NK-92 (cell line): ENCODE measurements around the gene PDGFRB.
"Not testable (repeated sequence)": the region's sequence is repeated elsewhere in the genome, so short reads cannot be mapped to it uniquely, and the experiment has no call there.

Experiments used
- DNase-seq: peaks from one replicate; lab custom pipeline; 2025; ENCODE audit not compliant: unreplicated experiment; lab: John Stamatoyannopoulos, UW

PDGFRB gene

DNA sequence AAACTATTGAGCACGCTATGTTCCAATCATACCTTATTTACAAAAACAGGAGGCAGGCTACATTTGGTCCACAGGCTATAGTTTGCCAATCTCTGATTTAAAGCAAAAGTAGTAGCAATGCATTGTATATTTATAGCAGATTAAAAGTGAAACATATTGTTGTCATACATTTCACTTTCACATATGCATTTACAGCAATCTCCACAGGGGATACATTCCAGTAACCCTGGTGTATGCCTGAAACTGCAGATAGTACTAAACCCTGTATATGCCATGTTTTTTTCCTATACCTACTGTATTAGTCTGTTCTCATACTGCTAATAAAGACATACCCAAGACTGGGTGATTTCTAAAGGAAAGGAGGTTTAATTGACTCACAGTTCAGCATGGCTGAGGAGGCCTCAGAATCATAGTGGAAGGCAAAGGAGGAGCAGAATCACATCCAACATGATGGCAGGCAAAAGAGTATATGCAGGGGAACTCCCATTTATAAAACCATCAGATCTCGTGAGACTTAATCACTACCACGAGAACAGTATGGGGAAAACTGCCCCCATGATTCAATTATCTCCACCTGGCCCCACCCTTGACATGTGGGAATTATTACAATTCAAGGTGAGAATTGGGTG lies 63.4 kb downstream of the PDGFRB start:
- no peak for DNase-seq

DNA sequence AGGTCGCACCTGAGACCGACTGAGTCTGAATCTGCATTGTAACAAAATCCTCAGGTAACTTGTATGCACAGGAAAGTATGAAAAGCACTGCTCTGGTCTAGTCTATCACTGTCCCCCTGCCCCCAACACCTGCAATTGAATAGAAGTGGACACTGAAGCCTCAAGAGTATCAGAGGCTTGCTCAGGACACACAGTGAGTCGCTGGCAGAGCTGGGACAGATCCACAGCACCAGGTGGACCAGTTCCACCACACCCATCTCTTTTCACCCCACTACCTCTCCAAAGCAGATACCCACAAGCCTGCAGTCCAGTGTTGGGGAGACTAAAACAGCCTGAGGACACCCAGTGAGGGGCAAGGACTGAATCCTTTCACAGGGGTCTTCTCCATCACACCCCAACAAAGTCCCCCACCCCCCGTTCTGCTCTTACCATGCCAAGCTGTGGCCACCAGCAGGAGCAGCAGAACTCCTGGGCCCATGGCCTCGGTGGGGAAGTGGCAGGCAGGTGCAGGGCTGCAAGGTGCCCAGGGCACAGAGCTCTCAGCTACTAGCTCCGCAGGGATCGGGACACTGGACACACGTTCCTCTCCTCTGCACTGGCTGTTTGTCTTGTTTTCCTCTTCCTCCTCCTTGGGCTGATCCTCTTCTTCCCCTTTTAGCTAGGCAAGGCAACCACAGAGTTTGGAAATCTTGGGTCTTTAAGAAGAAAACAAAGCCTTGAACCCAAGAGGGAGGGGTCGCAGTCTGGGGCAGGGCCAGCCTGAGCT lies 69.5 kb downstream of the PDGFRB start, which contains the start of gene CSF1R:
Gene CSF1R, minus strand, starts transcription at position 605 of the 766 bp plus-strand sequence. Its CDS starts 127 bp downstream, at position 478.
- DNase-seq: no peak

DNA sequence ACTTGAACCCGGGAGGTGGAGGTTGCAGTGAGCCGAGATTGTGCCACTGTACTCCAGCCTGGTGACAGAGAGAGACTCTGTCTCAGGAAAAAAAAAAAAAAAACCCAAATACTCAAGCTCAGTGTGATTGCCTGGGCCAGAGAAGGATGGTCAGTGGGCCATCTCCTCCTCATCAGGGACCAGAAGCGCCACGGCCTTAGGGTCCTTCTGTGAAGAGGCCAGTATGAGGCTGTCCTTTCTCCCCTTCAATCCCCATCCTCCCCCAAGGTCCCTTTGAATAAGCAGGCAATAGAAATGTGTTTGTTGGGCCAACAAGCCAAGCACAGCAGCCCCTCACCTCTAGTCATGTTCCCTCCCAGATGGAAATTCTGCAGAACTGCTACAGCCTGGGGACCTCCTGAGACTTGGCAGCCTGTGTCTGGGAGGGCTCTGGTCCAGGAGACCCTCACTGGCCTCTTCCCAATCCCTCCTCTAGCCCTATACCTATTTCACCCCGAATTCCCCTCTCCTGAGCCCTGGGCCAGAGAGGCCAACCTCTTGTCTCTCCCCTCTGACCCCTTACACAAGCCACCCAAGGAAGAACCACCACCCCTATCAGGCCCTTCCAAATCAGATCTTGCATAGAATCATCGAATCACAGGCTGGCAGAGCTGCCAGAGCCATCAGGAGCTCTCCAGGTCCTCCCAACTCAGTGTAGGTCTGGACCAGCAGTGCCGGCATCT lies 70.3 kb downstream of the PDGFRB start:
- no peak for DNase-seq

DNA sequence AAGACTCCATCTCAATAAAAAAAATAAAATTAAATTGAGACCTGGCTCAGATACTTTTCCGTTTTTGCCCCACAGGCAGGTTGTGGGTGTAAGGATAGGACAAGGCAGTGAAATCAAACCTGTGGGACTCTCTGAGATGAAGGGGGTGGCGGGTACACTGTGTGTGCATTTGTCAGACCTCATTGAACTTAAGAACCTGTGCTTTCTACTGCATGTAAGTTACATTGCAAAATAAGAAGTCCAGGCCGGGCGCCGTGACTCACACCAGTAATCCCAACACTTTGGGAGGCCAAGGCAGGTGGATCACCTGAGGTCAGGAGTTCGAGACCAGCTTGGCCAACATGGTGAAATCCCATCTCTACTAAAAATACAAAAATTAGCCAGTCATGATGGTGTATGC lies 70.9 kb downstream of the PDGFRB start:
- not testable (repeated sequence) for DNase-seq

DNA sequence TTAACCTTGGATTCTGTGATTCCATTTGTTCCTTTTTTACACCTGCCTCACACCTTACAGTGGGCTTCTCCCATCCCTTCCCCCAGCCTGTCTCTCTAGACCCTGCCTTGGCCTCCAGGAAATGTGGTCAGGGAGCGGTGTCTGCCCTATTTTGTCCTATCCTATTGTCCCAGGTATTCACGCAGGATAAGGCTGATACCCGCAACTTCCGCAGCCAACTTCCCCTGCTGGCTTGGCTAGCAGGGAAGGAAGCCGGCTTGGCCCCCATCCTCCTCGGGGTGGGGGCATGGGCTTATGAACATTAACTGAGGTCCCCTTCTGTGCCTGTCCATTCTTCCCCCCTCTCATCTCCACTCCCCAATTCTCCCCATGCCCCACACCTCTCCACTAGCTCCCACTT lies 72.8 kb downstream of the PDGFRB start:
- DNase-seq: no peak

DNA sequence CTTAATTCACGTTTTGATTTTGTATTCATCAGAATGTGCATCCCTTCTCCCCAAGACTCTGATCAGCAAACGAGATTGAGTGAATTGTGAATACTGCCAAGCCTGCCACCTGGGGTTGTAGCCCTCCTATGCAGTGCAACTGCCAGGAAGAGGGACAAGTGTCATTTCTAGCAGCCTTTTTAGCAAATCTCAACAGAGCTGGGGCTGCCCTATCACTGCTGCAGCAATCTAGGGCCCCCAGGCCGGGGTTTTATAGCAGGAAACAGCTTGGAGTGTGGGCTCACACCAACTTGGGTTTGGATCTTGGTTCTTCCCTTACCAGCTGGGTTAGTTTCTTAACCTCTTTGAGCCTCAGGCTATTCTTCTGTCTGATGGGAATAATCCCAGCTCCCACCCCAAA lies 73.3 kb downstream of the PDGFRB start:
- DNase-seq: no peak

DNA sequence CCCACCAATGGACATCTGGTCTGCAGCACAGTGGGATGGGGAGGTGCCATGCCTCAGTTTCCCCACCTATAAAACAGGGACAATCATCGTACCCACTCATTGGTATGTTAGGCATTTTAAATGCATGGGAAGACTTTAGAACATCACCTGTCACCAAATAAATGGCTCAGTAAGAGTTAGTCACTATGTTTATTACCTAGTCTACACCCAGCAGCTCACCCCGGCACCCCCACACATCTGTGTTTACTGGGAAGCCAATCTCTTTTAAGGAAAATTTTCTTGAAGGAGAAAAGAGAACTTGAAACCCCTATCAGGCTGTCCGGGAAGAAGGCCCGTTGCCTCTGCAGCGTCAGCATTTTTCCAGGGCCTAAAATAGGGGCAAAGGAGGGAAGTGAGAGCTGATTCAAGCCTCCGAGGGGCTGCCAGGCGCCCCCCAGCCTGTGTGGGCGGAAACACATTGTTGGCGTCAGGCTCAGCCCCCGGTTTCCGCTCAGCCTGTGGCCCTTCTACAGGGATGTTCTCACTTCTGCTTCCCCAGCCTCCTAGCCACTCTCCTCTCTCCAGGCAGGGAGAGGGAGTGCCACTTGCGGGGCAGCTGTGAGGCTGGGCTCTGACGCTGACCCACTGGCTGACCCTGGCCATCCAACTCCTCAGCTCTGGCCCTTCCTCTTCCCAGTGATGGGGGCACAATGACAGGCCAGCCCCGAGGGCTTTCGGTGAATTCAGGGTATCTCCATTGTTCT lies 73.9 kb downstream of the PDGFRB start:
- DNase-seq: no peak

DNA sequence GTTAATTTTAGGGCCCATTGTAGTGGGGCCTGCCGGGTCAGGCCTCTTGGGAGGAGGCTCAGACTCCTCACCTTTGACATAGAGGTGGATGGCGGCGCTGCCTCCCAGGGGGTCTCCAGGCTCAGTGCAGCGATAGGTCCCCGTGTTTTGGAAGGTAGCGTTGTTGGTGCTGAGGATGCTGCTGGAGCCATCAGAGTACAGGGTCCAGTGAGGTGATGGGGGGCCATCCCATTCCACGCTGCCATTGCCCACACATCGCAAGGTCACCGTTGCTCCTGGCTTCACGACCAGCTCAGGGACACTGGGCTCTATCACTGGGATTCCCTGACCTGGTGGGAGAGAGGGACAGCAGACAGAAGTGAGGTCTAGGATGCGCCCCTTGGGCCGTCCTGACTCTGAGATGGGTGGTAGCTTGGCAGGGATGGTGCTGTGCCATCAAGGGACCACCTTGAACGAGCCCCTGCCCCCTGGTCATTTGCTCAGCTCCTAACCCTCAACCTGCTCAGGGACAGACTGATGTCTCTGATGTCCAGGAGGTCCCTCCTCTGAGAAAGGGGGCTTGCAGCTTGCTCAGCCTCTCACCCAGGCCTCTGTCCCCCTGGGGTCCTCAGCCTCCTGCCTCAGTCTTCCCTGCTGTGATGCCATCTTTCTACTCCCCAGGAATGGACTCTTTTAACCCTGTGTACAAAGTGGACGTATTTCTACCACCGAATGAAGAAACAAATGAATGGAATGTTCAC lies 74.8 kb downstream of the PDGFRB start:
- no peak for DNase-seq

DNA sequence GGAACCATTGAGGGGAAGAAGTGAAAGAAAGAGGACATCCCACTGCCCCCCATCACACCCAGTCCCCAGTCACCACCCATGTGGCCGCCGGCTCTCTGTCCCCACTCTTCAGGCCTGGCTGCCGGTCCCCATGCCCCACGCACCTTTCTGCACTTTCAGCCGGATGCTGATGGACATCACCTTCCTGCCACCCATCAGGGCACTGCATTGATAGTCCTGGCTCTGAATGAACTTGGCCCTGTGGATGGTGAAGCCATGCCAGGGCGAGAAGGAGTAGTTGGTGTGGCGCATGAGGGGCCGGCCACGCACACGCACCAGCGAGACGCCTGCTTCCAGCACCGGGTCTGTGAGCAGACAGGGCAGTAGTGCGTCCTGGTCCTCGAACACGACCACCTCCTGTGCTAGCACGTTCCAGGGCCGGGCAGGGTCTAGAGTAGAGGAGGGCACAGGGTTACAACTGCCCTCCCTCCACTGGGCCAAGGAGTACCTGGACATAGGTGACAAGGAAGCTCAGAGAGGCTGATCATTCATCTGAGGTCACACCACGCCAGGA lies 75.7 kb downstream of the PDGFRB start:
- DNase-seq: no peak

DNA sequence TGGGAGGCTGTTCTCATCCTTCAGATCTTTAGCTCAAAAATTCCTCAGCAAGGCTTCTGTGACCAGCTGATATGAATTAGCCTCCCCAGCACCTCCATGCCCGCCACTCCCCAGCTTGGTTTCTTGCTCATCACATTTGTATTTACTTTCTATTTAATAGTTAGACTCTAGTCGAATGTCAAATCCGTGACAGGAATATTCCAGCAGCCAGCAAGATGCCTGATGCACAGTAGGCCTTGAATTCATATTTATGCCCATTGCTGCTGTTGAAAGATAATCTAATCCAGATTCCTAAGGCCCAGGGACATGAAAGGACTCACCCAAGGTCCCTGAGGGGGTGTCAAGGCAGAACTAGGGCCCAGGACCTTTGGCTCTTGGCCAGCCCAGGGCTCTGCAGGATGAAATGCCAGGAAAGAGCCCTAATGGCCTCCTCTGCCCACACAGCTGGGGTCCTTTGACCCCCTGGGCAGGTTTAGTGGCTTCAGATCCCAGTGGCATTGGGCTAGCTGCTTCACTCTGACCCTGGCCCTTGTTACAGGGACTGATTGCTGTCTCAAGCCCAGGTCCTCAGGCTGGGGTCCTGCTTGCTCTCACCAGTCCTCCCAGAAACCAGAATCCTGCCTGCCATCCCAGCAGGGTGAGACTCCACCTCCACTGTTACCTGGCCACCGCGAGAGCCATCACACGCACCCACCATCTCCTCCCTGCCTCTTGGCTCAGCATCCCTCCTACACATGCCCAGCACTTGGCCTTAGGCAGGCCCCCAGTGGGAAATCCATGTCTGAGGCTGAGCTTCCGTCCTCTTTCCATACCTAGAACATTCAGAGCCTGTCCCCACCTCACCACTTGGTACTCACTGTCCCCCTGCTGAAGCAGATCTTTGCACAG lies 76.6 kb downstream of the PDGFRB start:
- DNase-seq: no peak

DNA sequence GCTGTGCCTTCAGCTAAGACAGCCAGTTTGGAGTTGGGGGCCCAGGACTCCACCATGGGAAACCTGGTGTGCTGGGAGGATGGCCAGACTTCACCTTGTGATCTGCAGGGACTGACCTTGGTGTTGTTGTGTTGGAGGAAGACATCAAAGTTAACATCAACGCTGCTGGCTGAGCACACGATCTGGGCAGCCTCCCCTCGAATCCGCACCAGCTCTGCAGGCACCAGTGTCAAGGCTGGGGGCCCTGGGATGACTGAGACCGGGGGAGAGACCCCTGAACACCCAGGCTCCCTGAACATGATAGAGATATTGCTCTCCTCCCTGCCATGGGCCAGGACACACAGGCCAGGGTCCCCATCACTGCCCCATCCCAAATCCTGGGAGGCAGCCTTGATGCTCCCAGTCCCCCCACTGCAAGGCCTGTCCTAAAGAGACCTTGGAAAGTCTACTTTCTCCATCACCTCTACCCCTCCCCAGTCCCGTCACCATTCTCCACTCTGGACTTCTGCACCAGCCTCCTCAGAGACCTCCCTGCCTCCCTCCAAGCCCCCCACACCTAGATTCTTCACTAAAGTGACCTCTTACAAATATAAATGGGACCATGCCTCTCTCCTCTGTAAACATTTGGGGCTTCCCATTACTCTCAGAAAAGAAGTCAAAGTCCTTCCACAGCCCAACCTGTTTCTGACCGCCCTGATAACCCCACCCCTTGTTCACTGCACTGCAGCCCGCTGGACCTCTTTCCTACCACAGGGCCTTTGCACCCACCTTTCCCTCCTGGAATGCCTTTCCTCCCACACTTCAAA lies 77.4 kb downstream of the PDGFRB start:
- DNase-seq: no peak

DNA sequence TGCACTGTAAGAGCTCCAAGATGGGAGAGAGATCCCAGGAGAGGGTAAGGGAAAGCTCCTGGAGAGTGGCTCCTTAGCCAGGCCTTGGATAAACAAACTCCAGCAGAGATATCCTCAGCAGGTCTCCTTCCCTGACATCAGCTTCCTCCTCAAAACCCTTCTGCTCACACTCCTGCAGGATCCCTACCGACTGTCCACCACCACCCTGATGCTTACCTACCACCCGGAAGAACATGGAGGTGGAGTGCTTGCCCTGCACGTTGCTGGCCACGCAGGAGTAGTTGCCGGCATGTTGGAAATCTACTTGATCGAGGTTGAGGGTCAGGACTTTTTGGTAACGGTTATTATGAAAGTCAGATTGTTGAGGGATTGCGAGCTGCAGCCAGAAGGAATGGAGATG lies 78.6 kb downstream of the PDGFRB start:
- DNase-seq: no peak

DNA sequence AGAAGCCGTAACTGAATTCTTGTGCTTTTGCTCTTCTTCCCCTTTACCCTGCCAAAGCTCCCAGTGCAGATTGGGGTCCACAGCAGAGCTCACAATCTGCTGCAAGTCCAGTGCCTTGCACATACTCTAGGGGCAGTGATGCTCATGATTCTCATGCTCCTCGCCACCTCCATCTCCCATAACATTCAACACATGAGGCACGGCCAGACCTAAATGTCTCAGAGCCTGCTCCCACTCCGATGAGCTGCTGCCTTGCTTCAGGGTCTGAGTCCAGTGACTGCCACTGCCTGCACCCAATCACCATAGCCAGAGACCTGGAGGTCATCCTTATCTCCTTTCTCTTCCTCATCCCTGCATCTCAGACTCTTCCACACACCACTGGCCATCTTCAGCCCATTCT lies 79.8 kb downstream of the PDGFRB start:
- no peak for DNase-seq

DNA sequence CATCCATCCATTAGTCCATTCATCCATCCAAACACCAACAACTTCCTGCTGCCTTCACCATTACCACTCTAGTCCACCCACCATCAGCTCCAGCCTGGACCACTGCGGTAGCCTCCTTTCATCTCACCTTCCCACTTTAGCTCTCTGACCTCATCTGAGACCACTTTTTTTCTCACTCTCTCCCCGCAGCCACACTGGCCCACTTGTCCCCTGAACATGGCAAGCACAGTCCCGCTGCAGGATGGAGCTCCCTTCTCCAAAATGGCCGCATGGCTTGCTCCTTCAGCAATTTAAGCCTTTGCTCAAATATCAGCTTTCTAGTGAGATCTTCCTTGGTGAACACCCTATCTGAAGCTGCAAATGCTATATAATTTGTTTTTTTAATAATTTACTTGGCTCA lies 80.4 kb downstream of the PDGFRB start:
- no peak for DNase-seq

DNA sequence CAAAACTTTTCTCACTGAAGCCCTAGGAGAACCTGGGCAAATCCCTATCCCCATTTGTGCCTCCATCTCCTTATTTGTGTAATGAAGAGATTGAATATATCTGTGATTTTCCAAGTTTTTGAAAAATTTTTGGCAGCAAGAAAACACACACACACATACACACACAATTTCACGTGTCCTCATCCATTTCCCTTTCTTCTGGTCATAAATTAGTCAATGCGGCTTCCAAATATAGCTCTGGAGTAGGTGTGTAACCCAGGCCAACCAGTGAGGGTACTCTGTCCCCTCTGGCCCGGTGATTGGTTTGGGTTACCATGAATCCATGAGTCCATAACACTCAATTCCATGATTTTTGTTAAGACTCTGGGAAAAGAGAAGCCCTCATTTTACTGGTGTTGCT lies 82.0 kb downstream of the PDGFRB start:
- no peak for DNase-seq

DNA sequence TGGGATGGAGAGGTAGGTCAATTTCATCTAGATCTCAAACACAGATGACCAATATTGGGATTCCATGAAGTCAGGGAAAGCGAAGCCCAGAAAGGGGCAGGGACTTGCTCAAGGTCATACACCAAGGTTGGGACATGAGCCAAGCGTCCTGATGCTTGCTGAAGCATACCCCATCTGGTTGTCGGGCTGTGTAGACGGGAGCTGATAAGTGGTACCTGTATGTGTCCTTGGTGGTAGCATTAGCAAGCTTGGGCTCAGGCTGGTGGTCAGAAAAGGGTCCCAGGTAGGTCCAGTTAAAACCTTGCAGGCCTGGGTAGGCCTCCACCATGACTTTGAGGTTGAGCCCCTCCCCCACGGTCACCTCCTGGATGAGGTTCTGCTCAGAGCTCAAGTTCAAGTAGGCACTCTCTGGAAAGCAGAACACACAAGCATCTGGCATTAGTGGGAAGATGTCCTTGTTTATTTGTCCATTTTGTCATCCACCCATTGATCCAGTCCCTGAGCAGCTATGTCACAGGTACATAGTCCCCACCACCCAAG lies 82.5 kb downstream of the PDGFRB start:
- no peak for DNase-seq

DNA sequence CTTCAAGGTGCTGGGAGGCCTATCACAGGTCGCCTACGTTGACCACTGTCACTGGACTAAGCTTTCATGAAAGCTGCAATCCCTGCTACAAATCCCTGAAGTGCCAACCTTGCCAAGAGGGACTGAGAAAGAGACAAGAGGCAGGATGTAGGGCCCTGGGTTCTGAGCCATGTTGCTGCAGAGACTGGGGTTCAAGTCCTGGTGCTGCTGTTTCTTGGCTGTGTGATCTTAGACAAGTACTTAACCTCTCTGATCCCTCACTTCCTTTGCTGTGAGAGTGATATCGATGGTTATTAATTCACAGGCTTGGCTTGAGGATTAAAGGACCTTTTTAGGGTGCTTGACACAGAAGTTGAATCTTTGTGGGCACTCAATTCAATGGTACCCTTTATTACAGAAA lies 84.8 kb downstream of the PDGFRB start:
- DNase-seq: no peak
